ENCODE data around the gene HTRA3. TPM values are rescaled to one million over a fixed set of nuclear protein-coding genes. Genes with fewer than 3 reads are reported as not detected.

Gene HTRA3
- total and polyA plus RNA-seq, 2 of the 4 experiments (the other 2 are of a cell fraction) = 1.3 to 9.5 TPM

GRCh38 chr4:8312976-8313375 lies 43.4 kb downstream of the HTRA3 start:
- Histone ChIP-seq H2AK9ac (replicated peaks; ENCODE audit: low read depth, low read length, poor library complexity) (no peak overlapping the region), H3K9ac (ENCODE audit: low read depth, low read length) (no peak overlapping the region), H2BK5ac (ENCODE audit: low read depth, low read length, poor library complexity, severe bottlenecking) (no peak overlapping the region), H3K23ac (ENCODE audit: low read depth, low read length) (no peak overlapping the region), H2BK20ac (ENCODE audit: low read depth, low read length) (no peak overlapping the region), H2AK5ac (ENCODE audit: low read depth, low read length) (no peak overlapping the region), H3K4me2 (ENCODE audit: low read depth, low read length) (no peak overlapping the region), H3K56ac (ENCODE audit: extremely low read depth, insufficient read depth, low read length) (no peak overlapping the region), H3K9me3 (ENCODE audit: control insufficient read depth, insufficient read depth, low read length) (peaks cover 5% of the 10 kb centered on the region), H2AFZ (replicated peaks; ENCODE audit: low read length, poor library complexity) (no peak overlapping the region), H2BK15ac (ENCODE audit: low read depth, low read length) (no peak overlapping the region), H3K4me3 (ENCODE audit: insufficient read depth, low read depth, low read length) (no peak overlapping the region), H3K14ac (replicated peaks; ENCODE audit: low read depth, low read length) (no peak overlapping the region), H3K27me3 (ENCODE audit: control insufficient read depth, insufficient read depth, low read length) (peaks cover 1% of the 10 kb centered on the region; the same call in 1 of the 2 replicates), H2BK120ac (ENCODE audit: low read depth, low read length) (no peak overlapping the region), H3K9me1 (ENCODE audit: insufficient read depth, low read length) (peaks cover 5% of the 10 kb centered on the region), H3K4me1 (ENCODE audit: control insufficient read depth, insufficient read depth, low read length) (peaks cover 21% of the 10 kb centered on the region), H3K36me3 (ENCODE audit: control insufficient read depth, insufficient read depth, low read length) (no peaks in the 10 kb centered on the region), H3K27ac (ENCODE audit: insufficient read depth, low read length) (no peak overlapping the region), H3K79me1 (ENCODE audit: low read depth in 1 of 2, low read length in 2 of 2) (no peaks in the 10 kb centered on the region), H3K18ac (ENCODE audit: low read depth, low read length) (no peak overlapping the region), H3K4ac (ENCODE audit: low read depth, low read length) (no peak overlapping the region), H4K20me1 (ENCODE audit: insufficient read depth, low read length) (no peaks in the 10 kb centered on the region), H4K91ac (ENCODE audit: insufficient read depth, low read depth, low read length) (no peak overlapping the region), H4K5ac (ENCODE audit: low read depth, low read length) (no peak overlapping the region), H4K8ac (ENCODE audit: low read depth in 2 of 2, low read length in 2 of 2) (no peak overlapping the region)
- no peak for TF ChIP-seq FOS (IDR thresholded peaks at IDR 0.05; ENCODE audit: low read depth, low read length)
- no peak for TF ChIP-seq CTCF (conservative IDR thresholded peaks at IDR 0.05; ENCODE audit: low read depth, low read length)
- no TSS peak for BruUV-seq (replicated peaks)
- ChIA-PET POLR2A (ENCODE audit: unreplicated experiment) (no interaction called here), CTCF (no interaction called here)
- ATAC-seq (ENCODE audit: low read depth) = no peak
- in situ Hi-C loops (cut with MboI; ENCODE audit: low sequenced_read_pairs) = no loop called here
- no peak for DNase-seq
- intact Hi-C loops (cut with micrococcal nuclease) = no loop called here
- dilution Hi-C loops (cut with HindIII; ENCODE audit: low sequenced_read_pairs, unreplicated experiment) = no loop called here

Data from IMR-90 (cell line).